HepG2 (cell line): ENCODE measurements around the gene TEDC1. TPM values are rescaled to one million over a fixed set of nuclear protein-coding genes. Genes with fewer than 3 reads are reported as not detected.

ENCODE experiments used
- ARNT ChIP-seq: fragments of 450-650 bp; IDR thresholded peaks from 2 replicates; pipeline ENCODE4 v1.6.1; 2017
- BCLAF1 ChIP-seq: fragments of 450-650 bp; IDR thresholded peaks from 2 replicates; pipeline ENCODE4 v1.6.1; 2017; ENCODE audit warnings: mild to moderate bottlenecking
- CTCF ChIP-seq: sonication (generic); formaldehyde crosslinking; IDR thresholded peaks from 2 replicates; pipeline ENCODE4 v1.5.0; 2020; ENCODE audit warnings: mild to moderate bottlenecking, missing genetic modification reagents, moderate library complexity
- FOXO1 ChIP-seq: sonication (generic); formaldehyde crosslinking; IDR thresholded peaks from 2 replicates; pipeline ENCODE4 v1.4.0; 2020; ENCODE audit warnings: missing genetic modification reagents
- GFI1 ChIP-seq: sonication (generic); formaldehyde crosslinking; IDR thresholded peaks from 2 replicates; pipeline ENCODE4 v1.5.0; 2020; ENCODE audit warnings: missing genetic modification reagents, mild to moderate bottlenecking, borderline replicate concordance
- HCFC1 ChIP-seq: fragments of 150-350 bp; IDR thresholded peaks from 2 replicates; pipeline ENCODE4 v1.6.1; 2014; ENCODE audit warnings: low read depth, low read length
- HOXA3 ChIP-seq: sonication (generic); formaldehyde crosslinking; IDR thresholded peaks from 2 replicates; pipeline ENCODE4 v1.5.0; 2020; ENCODE audit warnings: missing genetic modification reagents
- KDM4B ChIP-seq: sonication (generic); formaldehyde crosslinking; IDR thresholded peaks from 2 replicates; pipeline ENCODE4 v1.4.0; 2020; ENCODE audit warnings: missing genetic modification reagents
- NCOA2 ChIP-seq: sonication (generic); formaldehyde crosslinking; IDR thresholded peaks from 2 replicates; pipeline ENCODE4 v1.8.0; 2022; ENCODE audit warnings: inconsistent platforms
- NKX3-1 ChIP-seq: sonication (generic); formaldehyde crosslinking; IDR thresholded peaks from 2 replicates; pipeline ENCODE4 v1.5.0; 2020; ENCODE audit warnings: missing genetic modification reagents
- NRL ChIP-seq: sonication (generic); formaldehyde crosslinking; IDR thresholded peaks from 2 replicates; pipeline ENCODE4 v1.5.0; 2020; ENCODE audit warnings: missing genetic modification reagents, mild to moderate bottlenecking, moderate library complexity, borderline replicate concordance
- PHF8 ChIP-seq: sonication (generic); formaldehyde crosslinking; IDR thresholded peaks from 2 replicates; pipeline ENCODE4 v1.5.0; 2020; ENCODE audit warnings: missing genetic modification reagents
- RAD21 ChIP-seq: fragments of 450-650 bp; formaldehyde crosslinking; IDR thresholded peaks from 2 replicates; pipeline ENCODE4 v1.5.0; 2020; ENCODE audit warnings: mild to moderate bottlenecking
- RBFOX2 ChIP-seq: fragments of 200-400 bp; formaldehyde crosslinking; IDR thresholded peaks from 2 replicates; pipeline ENCODE4 v1.6.1; 2017; ENCODE audit warnings: low read depth, mild to moderate bottlenecking, low read length
- REPIN1 ChIP-seq: sonication (generic); formaldehyde crosslinking; IDR thresholded peaks from 2 replicates; pipeline ENCODE4 v1.8.0; 2022; ENCODE audit warnings: missing genetic modification reagents, low read depth, mild to moderate bottlenecking, borderline replicate concordance
- SOX5 ChIP-seq: IDR thresholded peaks from 2 replicates; pipeline ENCODE4 v1.6.1; 2016; ENCODE audit warnings: borderline replicate concordance
- SP1 ChIP-seq, 2 experiments: fragments of 450-650 bp in 1 of 2; sonication (generic) in 1 of 2; formaldehyde crosslinking in 1 of 2; IDR thresholded peaks; 2 replicates each; pipeline versions ENCODE4 v1.4.0 to v1.6.1; 2016 to 2020; ENCODE audit warnings: missing genetic modification reagents in 1 of 2
- SP4 ChIP-seq: sonication (generic); formaldehyde crosslinking; IDR thresholded peaks from 2 replicates; pipeline ENCODE4 v1.8.1; 2023; ENCODE audit warnings: mild to moderate bottlenecking, missing genetic modification reagents
- ZNF232 ChIP-seq: sonication (generic); formaldehyde crosslinking; IDR thresholded peaks from 2 replicates; pipeline ENCODE4 v1.4.0; 2020; ENCODE audit warnings: missing genetic modification reagents, borderline replicate concordance
- ZNF512 ChIP-seq: sonication (generic); formaldehyde crosslinking; IDR thresholded peaks from 2 replicates; pipeline ENCODE4 v1.4.0; 2020; ENCODE audit warnings: mild to moderate bottlenecking, missing genetic modification reagents
- ZNF562 ChIP-seq: sonication (generic); formaldehyde crosslinking; IDR thresholded peaks from 2 replicates; pipeline ENCODE4 v1.8.0; 2022; ENCODE audit warnings: missing genetic modification reagents, borderline replicate concordance
- ZSCAN20 ChIP-seq: sonication (generic); formaldehyde crosslinking; IDR thresholded peaks from 2 replicates; pipeline ENCODE4 v1.4.0; 2020; ENCODE audit warnings: missing genetic modification reagents, mild to moderate bottlenecking, borderline replicate concordance
- polyA plus RNA-seq, 8 experiments: library from polyadenylated mRNA; depleted of rRNA in 3 of 8; stranded (reverse) in 7 of 8; unstranded in 1 of 8; fragments of >200 nt; fragmentation: Illumina TruSeq in 4 of 8; extraction: Trizol in 4 of 8; gene quantifications; 2 replicates each; pipeline versions ENCODE4 v1.2.1 to v1.2.3, GENCODE V29; 2011 to 2016; ENCODE audit warnings: low read depth in 4 of 8, missing spikeins in 1 of 8, mixed read lengths in 1 of 8; ENCODE audit not compliant: insufficient read depth in 1 of 8
- total RNA-seq, 5 experiments: library from RNA; depleted of rRNA; stranded (reverse); fragments of >200 nt; fragmentation: Illumina TruSeq; extraction: Trizol; gene quantifications; 2 replicates each; pipeline ENCODE4 v1.2.3, GENCODE V29; 2016; ENCODE audit warnings: low read depth in 1 of 5

TEDC1 gene
- total and polyA plus RNA-seq, 2 of the 13 experiments (the other 11 are each of a cell fraction or from before 2014, with no cell fraction given): 5.7 to 27.4 TPM

GRCh38 chr14:105495990-105496830 is 5.2 kb downstream of the TEDC1 start (continued):
- TF ChIP-seq CTCF (CRISPR knock-in tag) (peak; percentile 53), PHF8 (CRISPR knock-in tag) (peak; percentile 65), ZNF232 (CRISPR knock-in tag) (peak; percentile 40; the same call in 1 of the 2 replicates), NRL (CRISPR knock-in tag) (no peak), ZNF562 (CRISPR knock-in tag) (no peak), SP4 (CRISPR knock-in tag) (peak; percentile 66), REPIN1 (CRISPR knock-in tag) (peak; percentile 22; the same call in 1 of the 2 replicates), SOX5 (CRISPR knock-in tag) (peak; percentile 46; the same call in 1 of the 2 replicates), RAD21 (CRISPR knock-in tag) (peak; percentile 66), GFI1 (peak; percentile 15; the same call in 1 of the 2 replicates), ARNT (no peak), SP1 (IDR thresholded peaks at IDR 0.05) (no peak), SP1 (CRISPR knock-in tag; IDR thresholded peaks at IDR 0.05) (peak; percentile 25; the same call in 1 of the 2 replicates), RBFOX2 (peak; percentile 71), KDM4B (CRISPR knock-in tag) (0 out of 2 replicates have a peak, but pooled peaks have one; percentile 39), ZNF512 (CRISPR knock-in tag) (no peak), BCLAF1 (no peak), HOXA3 (CRISPR knock-in tag) (peak; percentile 65; the same call in 1 of the 2 replicates), ZSCAN20 (CRISPR knock-in tag) (no peak), FOXO1 (CRISPR knock-in tag) (peak; percentile 40; the same call in 1 of the 2 replicates), HCFC1 (no peak), NCOA2 (CRISPR knock-in tag) (peak; percentile 81), NKX3-1 (CRISPR knock-in tag) (no peak)
